GM23338 (cell line): ENCODE data around the gene PIK3IP1.

Experiments used
- EZH2 ChIP-seq: fragments of 200-600 bp; sonication (generic); IDR thresholded peaks from one replicate; pipeline ENCODE4 v1.8.0; 2017; ENCODE audit warnings: antibody characterized with exemption, mild to moderate bottlenecking, low read depth; ENCODE audit not compliant: unreplicated experiment
- POLR2AphosphoS5 ChIP-seq: IDR thresholded peaks from 2 replicates; pipeline ENCODE4 v1.6.1; 2016; ENCODE audit warnings: antibody characterized with exemption, low read depth
- TF ChIP-seq, protein P1 (sequence below), 2 experiments: fragments of 200-600 bp in 1 of 2; sonication (generic) in 1 of 2; conservative IDR thresholded peaks; 2 replicates each; pipeline versions ENCODE4 v1.5.1 to v1.6.1; 2016 to 2017; ENCODE audit warnings: antibody characterized with exemption in 2 of 2, low read depth in 2 of 2, mild to moderate bottlenecking in 2 of 2, moderate library complexity in 1 of 2

DNA sequence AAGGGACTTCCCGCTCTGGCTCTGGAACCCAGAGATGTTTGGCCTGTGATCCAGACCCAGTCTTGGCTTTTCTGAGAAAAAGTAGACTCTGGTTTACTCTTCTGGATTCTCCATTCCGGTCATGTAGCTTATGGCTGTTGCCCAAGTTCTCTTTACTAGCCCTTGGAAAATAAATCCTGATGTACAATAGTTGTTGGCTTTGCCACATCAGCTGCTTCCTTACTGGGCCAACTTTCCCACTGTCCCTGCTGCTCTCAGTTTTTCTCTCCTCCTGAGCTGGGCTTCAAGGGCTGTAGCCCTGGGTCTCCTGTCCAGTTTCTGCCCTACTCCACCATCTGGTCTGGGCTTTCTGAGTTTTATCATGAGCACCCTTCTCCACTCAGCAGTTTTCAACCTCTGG, 41.4 kb upstream of the PIK3IP1 start:
- TF ChIP-seq, protein P1, sequence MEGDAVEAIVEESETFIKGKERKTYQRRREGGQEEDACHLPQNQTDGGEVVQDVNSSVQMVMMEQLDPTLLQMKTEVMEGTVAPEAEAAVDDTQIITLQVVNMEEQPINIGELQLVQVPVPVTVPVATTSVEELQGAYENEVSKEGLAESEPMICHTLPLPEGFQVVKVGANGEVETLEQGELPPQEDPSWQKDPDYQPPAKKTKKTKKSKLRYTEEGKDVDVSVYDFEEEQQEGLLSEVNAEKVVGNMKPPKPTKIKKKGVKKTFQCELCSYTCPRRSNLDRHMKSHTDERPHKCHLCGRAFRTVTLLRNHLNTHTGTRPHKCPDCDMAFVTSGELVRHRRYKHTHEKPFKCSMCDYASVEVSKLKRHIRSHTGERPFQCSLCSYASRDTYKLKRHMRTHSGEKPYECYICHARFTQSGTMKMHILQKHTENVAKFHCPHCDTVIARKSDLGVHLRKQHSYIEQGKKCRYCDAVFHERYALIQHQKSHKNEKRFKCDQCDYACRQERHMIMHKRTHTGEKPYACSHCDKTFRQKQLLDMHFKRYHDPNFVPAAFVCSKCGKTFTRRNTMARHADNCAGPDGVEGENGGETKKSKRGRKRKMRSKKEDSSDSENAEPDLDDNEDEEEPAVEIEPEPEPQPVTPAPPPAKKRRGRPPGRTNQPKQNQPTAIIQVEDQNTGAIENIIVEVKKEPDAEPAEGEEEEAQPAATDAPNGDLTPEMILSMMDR (conservative IDR thresholded peaks at IDR 0.05; ENCODE audit: low read depth in 2 of 2), result no peak
- TF ChIP-seq POLR2AphosphoS5 (no peak), EZH2 (no peak)
